Right lobe of liver (tissue), 4 donors: ENCODE results near the gene YY2.

Experiments
- POLR2A ChIP-seq: fragments of 450-650 bp; IDR thresholded peaks from one replicate; pipeline ENCODE4 v1.6.1; 2017; ENCODE audit warnings: antibody characterized with exemption, mild to moderate bottlenecking
- TF ChIP-seq, protein P1 (sequence below), 4 donors: fragments of 200-600 bp in 3 of 4; fragments of 450-650 bp in 1 of 4; IDR thresholded peaks; one replicate each; pipeline versions ENCODE4 v1.5.1 to v1.8.0; 2016 to 2022; ENCODE audit warnings: antibody characterized with exemption in 4 of 4, mild to moderate bottlenecking in 2 of 4
- donor health status: DM: no; HTN: no; CAD: no.
- donor health status: DM: no; HTN: no; CAD: no.
- donor health status: DM: no; HTN: yes; CAD: no.

DNA sequence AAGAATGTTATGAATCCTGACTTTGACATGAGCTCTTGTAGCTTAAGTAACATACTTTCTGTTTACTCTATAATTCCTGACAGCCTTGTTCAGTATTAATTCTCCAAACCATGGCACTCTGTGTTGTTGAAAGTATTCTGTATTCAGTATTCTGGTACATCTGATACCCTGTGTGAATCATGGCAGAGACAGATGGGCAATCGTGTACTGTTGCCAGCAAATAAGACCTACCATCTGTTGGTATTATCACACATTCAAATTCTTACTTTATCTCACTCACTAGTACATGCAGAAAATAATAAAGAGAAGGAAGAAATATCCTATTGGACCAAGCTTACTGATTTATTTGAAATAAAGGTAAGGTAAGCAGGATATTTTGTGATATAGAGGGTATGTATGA lies 8.4 kb upstream of the YY2 start:
- TF ChIP-seq, protein P1, sequence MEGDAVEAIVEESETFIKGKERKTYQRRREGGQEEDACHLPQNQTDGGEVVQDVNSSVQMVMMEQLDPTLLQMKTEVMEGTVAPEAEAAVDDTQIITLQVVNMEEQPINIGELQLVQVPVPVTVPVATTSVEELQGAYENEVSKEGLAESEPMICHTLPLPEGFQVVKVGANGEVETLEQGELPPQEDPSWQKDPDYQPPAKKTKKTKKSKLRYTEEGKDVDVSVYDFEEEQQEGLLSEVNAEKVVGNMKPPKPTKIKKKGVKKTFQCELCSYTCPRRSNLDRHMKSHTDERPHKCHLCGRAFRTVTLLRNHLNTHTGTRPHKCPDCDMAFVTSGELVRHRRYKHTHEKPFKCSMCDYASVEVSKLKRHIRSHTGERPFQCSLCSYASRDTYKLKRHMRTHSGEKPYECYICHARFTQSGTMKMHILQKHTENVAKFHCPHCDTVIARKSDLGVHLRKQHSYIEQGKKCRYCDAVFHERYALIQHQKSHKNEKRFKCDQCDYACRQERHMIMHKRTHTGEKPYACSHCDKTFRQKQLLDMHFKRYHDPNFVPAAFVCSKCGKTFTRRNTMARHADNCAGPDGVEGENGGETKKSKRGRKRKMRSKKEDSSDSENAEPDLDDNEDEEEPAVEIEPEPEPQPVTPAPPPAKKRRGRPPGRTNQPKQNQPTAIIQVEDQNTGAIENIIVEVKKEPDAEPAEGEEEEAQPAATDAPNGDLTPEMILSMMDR (IDR thresholded peaks at IDR 0.05) = no peak
- TF ChIP-seq POLR2A = no peak
